ENCODE results near the gene PLA2G2A.
"Not testable (repeated sequence)": the region's sequence is repeated elsewhere in the genome, so short reads cannot be mapped to it uniquely, and the experiment has no call there.

The PLA2G2A gene

GRCh38 chr1:19971664-19972063, 7.8 kb downstream of the PLA2G2A start:
- no peak for DNase-seq

GRCh38 chr1:19969898-19970660, 9.3 kb downstream of the PLA2G2A start:
- DNase-seq, result no peak

- no peak for DNase-seq
Measured at GRCh38 chr1:19967808-19968207, 11.6 kb downstream of the PLA2G2A start.

GRCh38 chr1:19964542-19964941, 14.9 kb downstream of the PLA2G2A start:
- DNase-seq, result no peak

- DNase-seq, result no peak
Measured at GRCh38 chr1:19963636-19964035, 15.8 kb downstream of the PLA2G2A start.

GRCh38 chr1:19960591-19960990, 18.8 kb downstream of the PLA2G2A start:
- no peak for DNase-seq

- no peak for DNase-seq
Measured at GRCh38 chr1:19957779-19958178, 21.6 kb downstream of the PLA2G2A start.

- no peak for DNase-seq
Measured at GRCh38 chr1:19955534-19956170, 23.8 kb downstream of the PLA2G2A start.

- DNase-seq, result no peak
Measured at GRCh38 chr1:19954059-19954458, 25.4 kb downstream of the PLA2G2A start.

- DNase-seq, result no peak
Measured at GRCh38 chr1:19949016-19949415, 30.4 kb downstream of the PLA2G2A start.

GRCh38 chr1:19946971-19947370, 32.4 kb downstream of the PLA2G2A start:
- no peak for DNase-seq

GRCh38 chr1:19946331-19946751, 33.1 kb downstream of the PLA2G2A start:
- no peak for DNase-seq

- no peak for DNase-seq
Measured at GRCh38 chr1:19945914-19946313, 33.5 kb downstream of the PLA2G2A start.

- DNase-seq, result no peak
Measured at GRCh38 chr1:19942657-19943056, 36.8 kb downstream of the PLA2G2A start.

GRCh38 chr1:19942088-19942487, 37.3 kb downstream of the PLA2G2A start:
- no peak for DNase-seq

- DNase-seq, result no peak
Measured at GRCh38 chr1:19941206-19941568, 38.2 kb downstream of the PLA2G2A start.

- no peak for DNase-seq
Measured at GRCh38 chr1:19940486-19941205, 38.8 kb downstream of the PLA2G2A start.

- DNase-seq, result no peak
Measured at GRCh38 chr1:19938472-19938871, 40.9 kb downstream of the PLA2G2A start.

- DNase-seq, result no peak
Measured at GRCh38 chr1:19936061-19936750, 43.2 kb downstream of the PLA2G2A start.

- no peak for DNase-seq
Measured at GRCh38 chr1:19934336-19934735, 45.1 kb downstream of the PLA2G2A start.

- DNase-seq, result no peak
Measured at GRCh38 chr1:19932866-19933265, 46.6 kb downstream of the PLA2G2A start.

GRCh38 chr1:19927130-19927421, 52.3 kb downstream of the PLA2G2A start:
- not testable (repeated sequence) for DNase-seq

- DNase-seq, result no peak
Measured at GRCh38 chr1:19926296-19927129, 52.9 kb downstream of the PLA2G2A start.

Data from NCI-H187 treated with DMSO at 0.1 percent for 48 hours (cell line).